SK-N-SH treated with all-trans-retinoic acid at 6 μM for 48 hours (cell line): ENCODE data around the gene TRIM17.

Experiments used
- RARB ChIP-seq: fragments of 250-450 bp; sonication (Bioruptor Pico); IDR thresholded peaks from 2 replicates; pipeline ENCODE4 v1.8.0; 2021; ENCODE audit warnings: mild to moderate bottlenecking, moderate library complexity
- ZC3H10 ChIP-seq: fragments of 250-450 bp; sonication (Bioruptor Pico); IDR thresholded peaks from 2 replicates; pipeline ENCODE4 v1.5.1; 2021; ENCODE audit warnings: mild to moderate bottlenecking, moderate library complexity
- ZFP3 ChIP-seq: fragments of 250-450 bp; sonication (Bioruptor Pico); IDR thresholded peaks from 2 replicates; pipeline ENCODE4 v1.5.0; 2020; ENCODE audit warnings: mild to moderate bottlenecking, moderate library complexity
- ZNF565 ChIP-seq: fragments of 450-650 bp; formaldehyde crosslinking; conservative IDR thresholded peaks from 2 replicates; pipeline ENCODE4 v1.5.0; 2020; ENCODE audit warnings: low read depth, mild to moderate bottlenecking, moderate library complexity
- ZNF70 ChIP-seq: fragments of 450-650 bp; formaldehyde crosslinking; IDR thresholded peaks from 2 replicates; pipeline ENCODE4 v1.5.0; 2020; ENCODE audit warnings: mild to moderate bottlenecking, moderate library complexity

DNA sequence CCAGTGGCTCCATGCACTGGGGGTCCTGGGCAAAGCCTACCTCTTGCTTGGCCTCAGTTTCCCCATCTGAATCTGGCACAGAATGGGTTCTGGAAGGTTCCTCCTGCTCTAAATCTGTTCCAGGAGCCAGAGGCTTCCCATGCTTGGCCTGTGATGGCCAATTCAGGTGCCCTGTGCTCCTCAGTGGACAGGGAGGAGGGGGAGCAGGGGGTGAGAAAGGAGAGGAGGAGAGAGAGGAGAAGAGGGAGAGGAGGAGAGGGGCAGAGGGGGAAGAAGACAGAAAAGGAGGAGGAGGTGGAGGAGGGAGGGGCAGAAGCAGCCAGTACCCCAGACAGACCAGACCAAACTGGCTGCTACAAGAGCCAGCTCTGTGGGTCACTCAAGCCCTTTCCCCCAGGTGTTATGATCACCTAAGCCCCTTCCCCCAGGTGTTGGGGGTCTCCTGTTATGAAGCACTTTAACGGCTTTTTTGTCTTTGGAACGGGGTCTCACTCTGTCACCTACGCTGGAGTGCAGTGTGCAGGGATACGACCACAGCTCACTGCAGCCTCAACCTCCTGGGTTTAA, 53.7 kb downstream of the TRIM17 start:
- no peak for TF ChIP-seq ZNF565 (CRISPR knock-in tag)
- TF ChIP-seq ZNF70 (CRISPR knock-in tag) = no peak
- TF ChIP-seq ZFP3 (CRISPR knock-in tag) = no peak
- TF ChIP-seq ZC3H10 (CRISPR knock-in tag) = no peak
- no peak for TF ChIP-seq RARB
